Measurements from ENCODE around the gene CTSD. TPM values are rescaled to one million over a fixed set of nuclear protein-coding genes. Genes with fewer than 3 reads are reported as not detected.

CTSD gene
- total RNA-seq, 1 donor from 2014 or later: 1,216 TPM

- peak; percentile 76 for DNase-seq (ENCODE audit: low read depth)
Measured at GRCh38 chr11:1782831-1783724, 19.4 kb upstream of the CTSD start.

- no peak for DNase-seq (ENCODE audit: low read depth)
Measured at GRCh38 chr11:1782031-1782590, 18.4 kb upstream of the CTSD start.

- DNase-seq (ENCODE audit: low read depth): no peak
Measured at GRCh38 chr11:1781593-1781975, 17.9 kb upstream of the CTSD start.

GRCh38 chr11:1780700-1781592 lies 17.2 kb upstream of the CTSD start:
- DNase-seq (ENCODE audit: low read depth): no peak

GRCh38 chr11:1779806-1780699 lies 16.3 kb upstream of the CTSD start:
- no peak for DNase-seq (ENCODE audit: low read depth)

GRCh38 chr11:1779034-1779805 lies 15.5 kb upstream of the CTSD start:
- no peak for DNase-seq (ENCODE audit: low read depth)

- DNase-seq (ENCODE audit: low read depth): no peak
Measured at GRCh38 chr11:1778141-1778911, 14.6 kb upstream of the CTSD start.

- no peak for DNase-seq (ENCODE audit: low read depth)
Measured at GRCh38 chr11:1777737-1778136, 14.0 kb upstream of the CTSD start.

GRCh38 chr11:1776944-1777715 lies 13.4 kb upstream of the CTSD start:
- no peak for DNase-seq (ENCODE audit: low read depth)

- DNase-seq (ENCODE audit: low read depth): no peak
Measured at GRCh38 chr11:1776331-1776851, 12.7 kb upstream of the CTSD start.

GRCh38 chr11:1774886-1775285 lies 11.2 kb upstream of the CTSD start:
- no peak for DNase-seq (ENCODE audit: low read depth)

GRCh38 chr11:1773994-1774550 lies 10.3 kb upstream of the CTSD start:
- DNase-seq (ENCODE audit: low read depth): no peak

- DNase-seq (ENCODE audit: low read depth): no peak
Measured at GRCh38 chr11:1773131-1773993, 9.6 kb upstream of the CTSD start.

- DNase-seq (ENCODE audit: low read depth): peak; percentile 97
Measured at GRCh38 chr11:1772270-1773130, 8.8 kb upstream of the CTSD start.

GRCh38 chr11:1771700-1772099 lies 8.0 kb upstream of the CTSD start:
- DNase-seq (ENCODE audit: low read depth): peak; percentile 70

GRCh38 chr11:1771273-1771672 lies 7.5 kb upstream of the CTSD start:
- DNase-seq (ENCODE audit: low read depth): no peak
